Measurements from ENCODE around the gene SLC47A1. TPM values are rescaled to one million over a fixed set of nuclear protein-coding genes. Genes with fewer than 3 reads are reported as not detected.

SLC47A1 gene
- total and polyA plus RNA-seq, 2 of the 8 experiments (the other 6 are each of a cell fraction or from before 2014, with no cell fraction given) = 1.5 to 3.6 TPM

DNA sequence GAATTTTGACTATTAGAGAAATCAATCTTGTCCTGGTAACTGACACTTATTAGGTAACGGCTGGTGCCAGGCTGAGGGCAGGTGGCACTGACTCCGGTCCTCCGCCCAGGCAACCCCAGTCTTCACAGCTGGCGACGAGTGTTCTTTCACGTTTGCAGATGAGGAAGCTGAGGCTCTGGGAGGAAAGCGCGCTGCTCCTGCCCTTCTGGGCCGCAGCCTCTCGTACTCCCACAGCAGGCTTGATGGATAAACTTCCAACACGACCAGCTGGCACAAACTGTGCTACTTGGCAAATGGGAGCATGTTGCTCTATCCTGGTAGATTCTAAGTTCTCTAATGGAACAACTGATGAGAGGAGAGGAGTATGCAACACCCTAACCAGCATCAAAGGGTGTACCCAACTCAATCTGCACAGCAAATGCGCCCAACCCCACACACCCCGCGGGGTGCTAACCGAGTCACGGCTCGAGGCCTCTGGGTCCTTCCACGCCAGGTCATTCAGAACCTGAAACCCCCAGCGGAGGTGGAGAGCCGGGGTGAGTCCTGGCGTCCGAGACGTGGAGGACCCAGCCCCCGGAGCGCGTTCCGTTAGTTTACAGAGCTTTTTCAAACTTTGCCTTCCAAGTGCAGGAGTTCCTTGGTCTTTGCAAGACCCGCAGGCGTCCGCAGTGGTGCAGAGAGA, 477 bp upstream of the SLC47A1 start (continued):
- TF ChIP-seq BRCA1 (IDR thresholded peaks at IDR 0.05; ENCODE audit: low read depth, low read length) = no peak

Data from H1 (cell line).